HUES48 (cell line): ENCODE data around the gene SAFB2.

ENCODE experiments used
- H3K27ac ChIP-seq: one replicate; pipeline ENCODE4 v1.7.0; 2013; ENCODE audit warnings: low read depth, low read length, inconsistent platforms
- H3K27me3 ChIP-seq: 2 replicates; pipeline ENCODE4 v1.6.1; 2013; ENCODE audit warnings: mild to moderate bottlenecking, low read length; ENCODE audit not compliant: control insufficient read depth, insufficient read depth
- H3K36me3 ChIP-seq: 2 replicates; pipeline ENCODE4 v1.6.1; 2013; ENCODE audit warnings: low read length; ENCODE audit not compliant: control insufficient read depth, insufficient read depth
- H3K4me1 ChIP-seq: 2 replicates; pipeline ENCODE4 v1.6.1; 2013; ENCODE audit warnings: mild to moderate bottlenecking, low read length; ENCODE audit not compliant: control insufficient read depth, insufficient read depth
- H3K4me3 ChIP-seq: 2 replicates; pipeline ENCODE4 v1.5.1; 2013; ENCODE audit warnings: mild to moderate bottlenecking, low read depth, low read length
- H3K9ac ChIP-seq: 2 replicates; pipeline ENCODE4 v1.6.1; 2013; ENCODE audit warnings: mild to moderate bottlenecking, low read depth, low read length, moderate library complexity
- H3K9me3 ChIP-seq: 2 replicates; pipeline ENCODE4 v1.6.1; 2013; ENCODE audit warnings: low read length; ENCODE audit not compliant: control insufficient read depth, insufficient read depth

The SAFB2 gene

DNA sequence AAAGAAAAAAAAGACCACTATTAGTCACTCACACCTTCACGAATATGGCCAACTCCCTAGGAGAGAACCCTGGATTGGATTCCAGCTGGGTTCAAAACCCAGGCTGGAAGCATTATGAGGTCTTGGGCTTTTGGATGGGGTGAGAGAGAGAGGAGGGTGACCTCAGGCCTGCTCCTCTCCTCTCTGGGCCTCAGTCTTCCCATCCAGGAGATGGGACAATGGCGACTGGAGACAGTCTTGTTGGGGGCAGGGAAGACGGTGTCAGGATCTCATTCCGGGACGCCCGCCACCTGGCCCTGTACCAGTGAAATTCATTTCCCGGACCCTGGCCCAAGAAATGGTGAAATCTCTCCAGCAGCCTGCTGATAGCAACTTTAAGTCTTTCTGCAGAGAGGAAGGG is 81.1 kb downstream of the SAFB2 start:
- Histone ChIP-seq H3K4me1 (peaks cover 7% of the 10 kb centered on the region; the same call in 1 of the 2 replicates), H3K9me3 (no peaks in the 10 kb centered on the region), H3K36me3 (no peaks in the 10 kb centered on the region), H3K27me3 (no peaks in the 10 kb centered on the region), H3K27ac (no peak overlapping the region), H3K4me3 (no peak overlapping the region), H3K9ac (no peak overlapping the region)

DNA sequence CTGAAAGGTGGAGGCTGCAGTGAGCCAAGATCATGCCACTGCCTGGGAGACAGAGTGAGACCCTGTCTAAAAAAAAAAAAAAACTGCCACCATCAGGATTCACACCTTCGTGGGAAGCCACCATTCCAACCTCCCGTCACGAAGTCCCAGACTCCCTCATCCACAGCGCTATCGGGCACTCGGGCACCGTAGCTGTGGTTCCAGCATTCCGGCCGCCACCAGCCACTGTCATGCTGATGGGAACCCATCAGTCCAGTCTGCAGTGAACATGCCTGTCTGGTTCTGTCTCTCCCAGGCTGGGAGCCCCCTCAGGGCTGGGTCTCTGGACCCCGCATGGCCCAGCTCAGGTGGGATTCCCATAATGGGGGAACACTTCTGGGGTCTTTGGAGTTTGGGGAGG is 82.4 kb downstream of the SAFB2 start:
- no peak overlapping the region for H3K27ac ChIP-seq
- no peak overlapping the region for H3K9ac ChIP-seq
- H3K36me3 ChIP-seq = no peaks in the 10 kb centered on the region
- peaks cover 1% of the 10 kb centered on the region; the same call in 1 of the 2 replicates for H3K9me3 ChIP-seq
- H3K4me3 ChIP-seq = no peak overlapping the region
- no peaks in the 10 kb centered on the region; the same call in 1 of the 2 replicates for H3K27me3 ChIP-seq
- peaks cover 7% of the 10 kb centered on the region; the same call in 1 of the 2 replicates for H3K4me1 ChIP-seq

DNA sequence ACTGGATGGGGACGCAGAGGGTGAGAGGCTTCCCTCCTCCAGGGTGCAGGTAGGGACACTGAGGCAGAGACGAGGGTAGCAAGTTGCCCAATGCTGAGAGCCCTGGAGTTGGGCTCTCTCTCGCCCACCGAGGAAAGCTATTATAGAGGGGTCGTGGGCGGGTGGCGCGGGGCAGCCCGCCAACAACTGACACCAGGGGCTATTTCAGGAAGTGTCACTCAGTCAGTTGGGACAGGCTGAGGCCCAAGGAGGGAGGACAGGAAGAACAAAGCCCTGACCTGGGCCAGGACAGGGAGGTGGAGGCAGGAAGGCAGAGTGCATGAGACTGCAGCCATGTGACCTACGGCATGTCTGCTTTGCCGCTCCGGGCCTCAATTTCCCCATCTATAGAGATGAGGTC is 84.7 kb downstream of the SAFB2 start:
- Histone ChIP-seq H3K9me3 (peaks cover 10% of the 10 kb centered on the region), H3K36me3 (no peaks in the 10 kb centered on the region), H3K4me3 (no peak overlapping the region), H3K9ac (no peak overlapping the region), H3K4me1 (peaks cover 7% of the 10 kb centered on the region; the same call in 1 of the 2 replicates), H3K27me3 (no peaks in the 10 kb centered on the region; the same call in 1 of the 2 replicates), H3K27ac (no peak overlapping the region)
